22Rv1 (cell line): Measurements from ENCODE around the gene ABCA1.

Experiments used
- ZFX ChIP-seq: fragments of 450-650 bp; IDR thresholded peaks from 2 replicates; pipeline ENCODE4 v1.6.1; 2017; ENCODE audit warnings: antibody characterized with exemption, borderline replicate concordance
- TF ChIP-seq, protein P1 (sequence below): fragments of 450-650 bp; IDR thresholded peaks from 2 replicates; pipeline ENCODE4 v1.5.1; 2017; ENCODE audit warnings: mild to moderate bottlenecking

DNA sequence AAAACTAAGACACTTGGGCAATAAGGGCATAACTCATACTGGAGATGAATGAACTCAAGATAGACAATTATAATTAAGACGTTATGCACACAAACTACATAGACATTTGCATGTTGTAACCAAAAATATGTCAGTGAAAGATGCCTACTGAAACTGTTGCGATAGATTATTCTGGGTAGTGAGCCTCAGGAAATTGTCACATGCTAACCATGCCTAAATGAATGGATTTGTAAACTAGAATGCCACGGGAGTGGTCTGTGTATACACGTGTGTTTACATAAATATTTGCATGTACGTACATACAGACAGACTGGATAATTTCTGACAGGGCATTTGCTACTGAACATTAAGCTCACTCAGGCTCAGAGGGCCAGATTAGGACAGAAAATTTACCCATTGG is 162.8 kb downstream of the ABCA1 start:
- TF ChIP-seq, protein P1, sequence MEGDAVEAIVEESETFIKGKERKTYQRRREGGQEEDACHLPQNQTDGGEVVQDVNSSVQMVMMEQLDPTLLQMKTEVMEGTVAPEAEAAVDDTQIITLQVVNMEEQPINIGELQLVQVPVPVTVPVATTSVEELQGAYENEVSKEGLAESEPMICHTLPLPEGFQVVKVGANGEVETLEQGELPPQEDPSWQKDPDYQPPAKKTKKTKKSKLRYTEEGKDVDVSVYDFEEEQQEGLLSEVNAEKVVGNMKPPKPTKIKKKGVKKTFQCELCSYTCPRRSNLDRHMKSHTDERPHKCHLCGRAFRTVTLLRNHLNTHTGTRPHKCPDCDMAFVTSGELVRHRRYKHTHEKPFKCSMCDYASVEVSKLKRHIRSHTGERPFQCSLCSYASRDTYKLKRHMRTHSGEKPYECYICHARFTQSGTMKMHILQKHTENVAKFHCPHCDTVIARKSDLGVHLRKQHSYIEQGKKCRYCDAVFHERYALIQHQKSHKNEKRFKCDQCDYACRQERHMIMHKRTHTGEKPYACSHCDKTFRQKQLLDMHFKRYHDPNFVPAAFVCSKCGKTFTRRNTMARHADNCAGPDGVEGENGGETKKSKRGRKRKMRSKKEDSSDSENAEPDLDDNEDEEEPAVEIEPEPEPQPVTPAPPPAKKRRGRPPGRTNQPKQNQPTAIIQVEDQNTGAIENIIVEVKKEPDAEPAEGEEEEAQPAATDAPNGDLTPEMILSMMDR: no peak
- TF ChIP-seq ZFX: no peak
